ENCODE results near the gene SRRM4.
A peak's percentile ranks its signal among the peaks of the same experiment; 100 is the strongest.

The SRRM4 gene

DNA sequence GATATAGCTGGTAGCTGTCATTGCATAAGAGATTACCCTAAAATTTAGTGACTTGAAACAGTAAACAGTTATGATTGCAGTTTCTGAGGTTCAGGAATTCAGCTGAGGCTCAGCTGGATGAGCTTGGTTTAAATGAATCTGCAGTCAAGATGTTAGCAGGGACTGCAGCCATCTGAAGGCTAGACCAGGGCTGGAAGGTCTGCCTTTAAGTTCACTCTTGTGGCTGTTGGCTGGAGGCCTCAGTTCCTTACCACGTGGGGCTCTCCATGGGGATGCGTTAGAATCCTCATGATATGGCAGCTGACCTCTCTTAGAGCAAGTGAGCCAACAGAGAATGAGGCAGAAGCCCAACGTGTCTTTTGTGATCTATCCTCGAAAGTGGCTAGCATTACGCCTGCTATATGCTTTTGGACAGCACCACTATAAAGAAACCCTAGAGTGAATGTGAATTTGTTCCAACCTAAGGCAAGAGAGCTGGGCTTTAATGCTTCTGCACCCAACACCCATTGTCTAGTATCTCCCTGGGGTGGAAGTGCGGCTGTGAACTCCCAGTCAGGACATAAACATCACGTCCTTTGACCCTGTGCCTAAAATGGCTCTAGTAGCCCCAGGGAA lies 223.4 kb downstream of the SRRM4 start:
- no peak for DNase-seq
- no peaks in the 10 kb centered on the region for H3K36me3 ChIP-seq (replicated peaks)
- no peak overlapping the region for H3K4me3 ChIP-seq (ENCODE audit: low read depth, low read length)
- no peak overlapping the region for H3K27ac ChIP-seq
- in situ Hi-C loops (cut with HindIII; ENCODE audit: low pct_ligation_motif_present, low sequenced_read_pairs) = no loop called here
- no peaks in the 10 kb centered on the region for H3K27me3 ChIP-seq (replicated peaks)
- TF ChIP-seq CTCF (IDR thresholded peaks at IDR 0.05; ENCODE audit: low read depth, low read length, missing control alignments) = no peak

- Histone ChIP-seq H3K4me3 (ENCODE audit: low read depth, low read length) (no peak overlapping the region), H3K27ac (no peak overlapping the region), H3K36me3 (replicated peaks) (no peaks in the 10 kb centered on the region), H3K27me3 (replicated peaks) (no peaks in the 10 kb centered on the region)
- no peak for DNase-seq
- TF ChIP-seq CTCF (IDR thresholded peaks at IDR 0.05; ENCODE audit: low read depth, low read length, missing control alignments) = no peak
- in situ Hi-C loops (cut with HindIII; ENCODE audit: low pct_ligation_motif_present, low sequenced_read_pairs) = no loop called here
Observed at GRCh38 chr12:119206348-119207062, 225.2 kb downstream of the SRRM4 start.

- TF ChIP-seq CTCF (IDR thresholded peaks at IDR 0.05; ENCODE audit: low read depth, low read length, missing control alignments) = no peak
- H3K36me3 ChIP-seq (replicated peaks) = no peaks in the 10 kb centered on the region
- in situ Hi-C loops (cut with HindIII; ENCODE audit: low pct_ligation_motif_present, low sequenced_read_pairs) = no loop called here
- DNase-seq = no peak
- no peak overlapping the region for H3K27ac ChIP-seq
- no peaks in the 10 kb centered on the region for H3K27me3 ChIP-seq (replicated peaks)
- H3K4me3 ChIP-seq (ENCODE audit: low read depth, low read length) = no peak overlapping the region
Observed at GRCh38 chr12:119207063-119207560, 225.8 kb downstream of the SRRM4 start.

GRCh38 chr12:119208626-119209061 lies 227.3 kb downstream of the SRRM4 start:
- H3K4me3 ChIP-seq (ENCODE audit: low read depth, low read length) = no peak overlapping the region
- in situ Hi-C loops (cut with HindIII; ENCODE audit: low pct_ligation_motif_present, low sequenced_read_pairs) = no loop called here
- H3K27me3 ChIP-seq (replicated peaks) = no peaks in the 10 kb centered on the region
- DNase-seq = peak; percentile 34
- TF ChIP-seq CTCF (IDR thresholded peaks at IDR 0.05; ENCODE audit: low read depth, low read length, missing control alignments) = no peak
- no peaks in the 10 kb centered on the region for H3K36me3 ChIP-seq (replicated peaks)
- no peak overlapping the region for H3K27ac ChIP-seq

GRCh38 chr12:119211884-119212283 lies 230.5 kb downstream of the SRRM4 start:
- no peak for TF ChIP-seq CTCF (IDR thresholded peaks at IDR 0.05; ENCODE audit: low read depth, low read length, missing control alignments)
- in situ Hi-C loops (cut with HindIII; ENCODE audit: low pct_ligation_motif_present, low sequenced_read_pairs) = no loop called here
- H3K27me3 ChIP-seq (replicated peaks) = no peaks in the 10 kb centered on the region
- no peak overlapping the region for H3K4me3 ChIP-seq (ENCODE audit: low read depth, low read length)
- no peaks in the 10 kb centered on the region for H3K36me3 ChIP-seq (replicated peaks)
- no peak overlapping the region for H3K27ac ChIP-seq
- DNase-seq = no peak
